ENCODE data around the gene MED25.

DNA sequence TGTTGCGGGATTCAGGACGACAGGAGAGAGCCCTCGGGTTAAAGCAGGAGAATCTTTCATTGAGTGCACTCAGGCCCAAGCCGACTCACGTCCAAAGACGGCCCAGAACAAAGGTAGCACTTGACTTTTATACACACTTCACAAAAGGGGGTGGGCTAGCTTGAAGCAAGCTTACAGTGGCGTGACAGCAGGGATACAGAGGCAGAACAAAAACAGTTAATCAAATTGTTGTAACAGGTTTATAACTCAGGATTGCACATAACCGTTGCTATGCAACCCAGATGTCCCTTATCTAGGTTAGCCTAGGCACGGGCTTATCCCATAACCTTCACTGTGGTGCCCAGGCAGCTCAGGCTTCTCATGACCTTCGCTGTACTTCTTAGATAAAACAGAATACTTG, 2.0 kb downstream of the MED25 start:
- TF ChIP-seq, protein P1, sequence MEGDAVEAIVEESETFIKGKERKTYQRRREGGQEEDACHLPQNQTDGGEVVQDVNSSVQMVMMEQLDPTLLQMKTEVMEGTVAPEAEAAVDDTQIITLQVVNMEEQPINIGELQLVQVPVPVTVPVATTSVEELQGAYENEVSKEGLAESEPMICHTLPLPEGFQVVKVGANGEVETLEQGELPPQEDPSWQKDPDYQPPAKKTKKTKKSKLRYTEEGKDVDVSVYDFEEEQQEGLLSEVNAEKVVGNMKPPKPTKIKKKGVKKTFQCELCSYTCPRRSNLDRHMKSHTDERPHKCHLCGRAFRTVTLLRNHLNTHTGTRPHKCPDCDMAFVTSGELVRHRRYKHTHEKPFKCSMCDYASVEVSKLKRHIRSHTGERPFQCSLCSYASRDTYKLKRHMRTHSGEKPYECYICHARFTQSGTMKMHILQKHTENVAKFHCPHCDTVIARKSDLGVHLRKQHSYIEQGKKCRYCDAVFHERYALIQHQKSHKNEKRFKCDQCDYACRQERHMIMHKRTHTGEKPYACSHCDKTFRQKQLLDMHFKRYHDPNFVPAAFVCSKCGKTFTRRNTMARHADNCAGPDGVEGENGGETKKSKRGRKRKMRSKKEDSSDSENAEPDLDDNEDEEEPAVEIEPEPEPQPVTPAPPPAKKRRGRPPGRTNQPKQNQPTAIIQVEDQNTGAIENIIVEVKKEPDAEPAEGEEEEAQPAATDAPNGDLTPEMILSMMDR (IDR thresholded peaks at IDR 0.05; ENCODE audit: low read depth, low read length), result no peak
- no peak for TF ChIP-seq POLR2A (IDR thresholded peaks at IDR 0.05; ENCODE audit: extremely low read depth, insufficient read length)
- TF ChIP-seq, protein P2, sequence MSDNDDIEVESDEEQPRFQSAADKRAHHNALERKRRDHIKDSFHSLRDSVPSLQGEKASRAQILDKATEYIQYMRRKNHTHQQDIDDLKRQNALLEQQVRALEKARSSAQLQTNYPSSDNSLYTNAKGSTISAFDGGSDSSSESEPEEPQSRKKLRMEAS (IDR thresholded peaks at IDR 0.05; ENCODE audit: low read depth, low read length), result no peak
